ENCODE measurements around the gene VANGL2. TPM values are rescaled to one million over a fixed set of nuclear protein-coding genes. Genes with fewer than 3 reads are reported as not detected.

Gene VANGL2
- total and polyA plus RNA-seq, 4 donors = 1.3 to 13.9 (median 2.2) TPM

DNA sequence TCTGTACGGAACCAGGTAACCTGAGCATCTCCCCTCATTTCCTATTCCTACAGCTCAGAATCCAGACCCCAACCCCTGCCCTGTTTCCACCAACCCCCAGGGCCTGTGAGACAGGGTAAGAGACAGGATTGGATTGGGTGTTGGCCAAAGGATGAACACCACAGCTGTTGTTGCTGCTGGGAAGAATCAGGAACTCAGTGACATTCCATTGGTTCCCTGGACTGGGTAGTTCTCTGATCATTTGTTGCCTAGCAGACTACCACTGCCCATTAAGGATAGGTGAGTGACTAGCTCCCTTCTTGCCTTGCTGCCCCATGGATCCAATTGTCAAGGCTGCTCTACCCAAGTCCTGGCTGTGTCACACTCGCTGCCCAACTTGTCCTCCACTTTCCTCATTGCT lies 47.1 kb upstream of the VANGL2 start:
- Histone ChIP-seq H3K9ac (ENCODE audit: insufficient read depth in 1 of 2, low read length in 2 of 2) (no peak overlapping the region), H3K9me3 (ENCODE audit: control insufficient read depth in 4 of 4, insufficient read depth in 3 of 4, low read length in 3 of 4) (peaks cover 0 to 5% (median 0%) of the 10 kb centered on the region in 4 donors), H3K27me3 (ENCODE audit: control insufficient read depth in 3 of 3, insufficient read depth in 3 of 3, low read length in 2 of 3) (no peaks in the 10 kb centered on the region), H3K27ac (ENCODE audit: low read depth in 1 of 2, low read length in 1 of 2) (no peak overlapping the region), H3K4me1 (ENCODE audit: control insufficient read depth in 5 of 5, insufficient read depth in 5 of 5, low read length in 5 of 5) (peaks cover 0 to 7% (median 0%) of the 10 kb centered on the region in 5 donors), H3K36me3 (ENCODE audit: control insufficient read depth in 4 of 4, insufficient read depth in 4 of 4, low read length in 4 of 4) (peaks cover 49 to 73% (median 62%) of the 10 kb centered on the region in 4 donors), H3K4me3 (no peak overlapping the region)
- WGBS, 2 donors = 96 to 100% methylated on average over 2 of the region's 2 CpGs
- DNase-seq = no peak
- TF ChIP-seq, protein P1, sequence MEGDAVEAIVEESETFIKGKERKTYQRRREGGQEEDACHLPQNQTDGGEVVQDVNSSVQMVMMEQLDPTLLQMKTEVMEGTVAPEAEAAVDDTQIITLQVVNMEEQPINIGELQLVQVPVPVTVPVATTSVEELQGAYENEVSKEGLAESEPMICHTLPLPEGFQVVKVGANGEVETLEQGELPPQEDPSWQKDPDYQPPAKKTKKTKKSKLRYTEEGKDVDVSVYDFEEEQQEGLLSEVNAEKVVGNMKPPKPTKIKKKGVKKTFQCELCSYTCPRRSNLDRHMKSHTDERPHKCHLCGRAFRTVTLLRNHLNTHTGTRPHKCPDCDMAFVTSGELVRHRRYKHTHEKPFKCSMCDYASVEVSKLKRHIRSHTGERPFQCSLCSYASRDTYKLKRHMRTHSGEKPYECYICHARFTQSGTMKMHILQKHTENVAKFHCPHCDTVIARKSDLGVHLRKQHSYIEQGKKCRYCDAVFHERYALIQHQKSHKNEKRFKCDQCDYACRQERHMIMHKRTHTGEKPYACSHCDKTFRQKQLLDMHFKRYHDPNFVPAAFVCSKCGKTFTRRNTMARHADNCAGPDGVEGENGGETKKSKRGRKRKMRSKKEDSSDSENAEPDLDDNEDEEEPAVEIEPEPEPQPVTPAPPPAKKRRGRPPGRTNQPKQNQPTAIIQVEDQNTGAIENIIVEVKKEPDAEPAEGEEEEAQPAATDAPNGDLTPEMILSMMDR (IDR thresholded peaks at IDR 0.05; ENCODE audit: control extremely low read depth, extremely low read depth) = no peak
- ATAC-seq (ENCODE audit: insufficient read depth, low FRiP score) = no peak

DNA sequence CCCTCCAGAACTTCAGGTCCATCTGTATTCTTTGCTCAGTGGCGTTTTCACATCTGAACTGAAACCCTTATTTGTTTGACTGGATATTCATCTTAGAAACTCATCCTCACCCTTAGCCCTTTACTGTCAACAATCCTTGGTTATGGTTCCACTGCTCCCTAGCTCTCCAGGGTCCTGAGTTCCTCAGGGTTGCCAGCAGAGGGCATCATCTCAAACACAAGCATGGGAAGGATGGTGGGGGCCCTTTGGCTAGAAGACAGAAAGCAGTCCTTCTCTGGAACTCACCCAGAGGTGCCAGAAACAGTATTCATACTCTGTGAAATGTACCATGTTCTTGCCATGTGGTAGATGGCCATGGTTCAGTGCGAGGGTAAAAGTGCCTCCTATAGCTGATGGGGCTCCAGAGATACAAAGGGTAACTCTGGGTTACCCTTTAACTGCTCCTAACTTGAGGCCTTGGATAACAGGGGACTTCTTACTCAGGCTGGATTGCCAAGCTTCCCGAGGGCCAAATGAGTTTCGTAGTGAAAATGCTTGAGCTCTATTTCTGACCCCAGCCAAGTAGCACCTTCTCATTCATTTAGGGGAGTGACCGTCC lies 45.9 kb upstream of the VANGL2 start:
- Histone ChIP-seq H3K36me3 (ENCODE audit: control insufficient read depth in 4 of 4, insufficient read depth in 4 of 4, low read length in 4 of 4) (peaks cover 49 to 71% (median 56%) of the 10 kb centered on the region in 4 donors), H3K9ac (ENCODE audit: insufficient read depth in 1 of 2, low read length in 2 of 2) (no peak overlapping the region), H3K4me1 (ENCODE audit: control insufficient read depth in 5 of 5, insufficient read depth in 5 of 5, low read length in 5 of 5) (peaks cover 0 to 7% (median 0%) of the 10 kb centered on the region in 5 donors), H3K27me3 (ENCODE audit: control insufficient read depth in 3 of 3, insufficient read depth in 3 of 3, low read length in 2 of 3) (no peaks in the 10 kb centered on the region), H3K4me3 (no peak overlapping the region), H3K9me3 (ENCODE audit: control insufficient read depth in 4 of 4, insufficient read depth in 3 of 4, low read length in 3 of 4) (peaks cover 0 to 5% (median 0%) of the 10 kb centered on the region in 4 donors), H3K27ac (ENCODE audit: low read depth in 1 of 2, low read length in 1 of 2) (no peak overlapping the region)
- WGBS, 2 donors = 76 to 86% methylated on average over 5 of the region's 5 CpGs
- TF ChIP-seq, protein P1 (IDR thresholded peaks at IDR 0.05; ENCODE audit: control extremely low read depth, extremely low read depth) = no peak
- DNase-seq (no peak), ATAC-seq (ENCODE audit: insufficient read depth, low FRiP score) (no peak)

DNA sequence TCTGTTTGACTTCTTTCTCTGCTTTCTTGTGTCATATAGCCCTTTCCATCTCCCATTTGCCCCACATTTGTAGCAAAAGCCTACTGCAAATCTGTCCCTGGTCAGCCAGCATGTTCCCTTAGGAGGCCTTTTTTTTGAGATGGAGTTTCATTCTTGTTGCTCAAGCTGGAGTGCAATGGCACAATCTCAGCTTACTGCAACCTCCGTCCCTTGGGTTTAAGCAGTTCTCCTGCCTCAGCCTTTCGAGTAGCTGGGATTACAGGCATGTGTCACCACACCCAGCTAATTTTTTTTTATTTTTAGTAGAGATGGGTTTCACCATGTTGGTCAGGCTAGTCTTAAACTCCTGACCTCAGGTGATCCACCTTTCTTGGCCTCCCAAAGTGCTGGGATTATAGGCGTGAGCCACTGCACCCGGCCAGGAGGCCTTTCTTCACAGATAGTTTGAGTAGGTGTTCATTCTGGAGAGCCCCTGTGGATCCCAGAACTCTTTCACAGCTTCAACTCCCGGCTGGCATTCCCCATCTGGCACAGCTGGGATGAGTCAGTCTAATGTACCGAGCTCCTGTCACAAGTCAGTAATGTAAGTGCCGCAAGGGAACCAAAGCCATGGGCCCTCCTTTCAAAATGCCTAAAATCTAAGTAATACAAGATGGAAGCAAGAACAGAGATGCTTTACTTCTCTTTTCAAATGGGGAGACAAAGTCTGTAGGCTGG lies 42.9 kb upstream of the VANGL2 start:
- H3K36me3 ChIP-seq (ENCODE audit: control insufficient read depth in 4 of 4, insufficient read depth in 4 of 4, low read length in 4 of 4) = peaks cover 38 to 64% (median 46%) of the 10 kb centered on the region in 4 donors
- no peaks in the 10 kb centered on the region for H3K27me3 ChIP-seq (ENCODE audit: control insufficient read depth in 3 of 3, insufficient read depth in 3 of 3, low read length in 2 of 3)
- H3K9me3 ChIP-seq (ENCODE audit: control insufficient read depth in 4 of 4, insufficient read depth in 3 of 4, low read length in 3 of 4) = peaks cover 0 to 5% (median 0%) of the 10 kb centered on the region in 4 donors
- TF ChIP-seq, protein P1 (IDR thresholded peaks at IDR 0.05; ENCODE audit: control extremely low read depth, extremely low read depth) = no peak
- no peak for ATAC-seq (ENCODE audit: insufficient read depth, low FRiP score)
- 88 to 90% methylated on average over 7 of the region's 7 CpGs for whole genome bisulfite sequencing, 2 donors
- no peak overlapping the region for H3K9ac ChIP-seq (ENCODE audit: insufficient read depth in 1 of 2, low read length in 2 of 2)
- no peak overlapping the region for H3K27ac ChIP-seq (ENCODE audit: low read depth in 1 of 2, low read length in 1 of 2)
- no peak overlapping the region for H3K4me3 ChIP-seq
- no peaks in the 10 kb centered on the region for H3K4me1 ChIP-seq (ENCODE audit: control insufficient read depth in 5 of 5, insufficient read depth in 5 of 5, low read length in 5 of 5)
- DNase-seq = no peak
